Measurements from ENCODE around the gene MOB1A. TPM values are rescaled to one million over a fixed set of nuclear protein-coding genes. Genes with fewer than 3 reads are reported as not detected.
A peak's percentile ranks its signal among the peaks of the same experiment; 100 is the strongest.

The MOB1A gene
- total and polyA plus RNA-seq, 2 of the 8 experiments (the other 6 are each of a cell fraction or from before 2014, with no cell fraction given), result 21.6 to 91.7 TPM

- TF ChIP-seq RFX5 (IDR thresholded peaks at IDR 0.05; ENCODE audit: borderline replicate concordance, low read depth, low read length), result no peak
- TF ChIP-seq TEAD4 (IDR thresholded peaks at IDR 0.05; ENCODE audit: low read depth, low read length), result no peak
- TF ChIP-seq MAFK (IDR thresholded peaks at IDR 0.05; ENCODE audit: low read depth, low read length), result no peak
- no peak for TF ChIP-seq EZH2 (IDR thresholded peaks at IDR 0.05; ENCODE audit: low read depth, low read length, severe bottlenecking)
- TF ChIP-seq KDM1A (IDR thresholded peaks at IDR 0.05; ENCODE audit: borderline replicate concordance, low read length), result no peak
- TF ChIP-seq JUN (IDR thresholded peaks at IDR 0.05; ENCODE audit: low read depth, low read length), result no peak
- no peak for TF ChIP-seq USF2 (IDR thresholded peaks at IDR 0.05; ENCODE audit: low read length)
- peak; percentile 94 for TF ChIP-seq PHF8 (conservative IDR thresholded peaks at IDR 0.05; ENCODE audit: low read depth, low read length)
- peak; percentile 86 for TF ChIP-seq E2F6 (IDR thresholded peaks at IDR 0.05)
- no peak for TF ChIP-seq CHD2 (IDR thresholded peaks at IDR 0.05; ENCODE audit: low read length)
- TF ChIP-seq POLR2A (IDR thresholded peaks at IDR 0.05; ENCODE audit: control extremely low read depth in 1 of 2, low read depth in 2 of 2, low read length in 2 of 2), result peak; percentile 44 to 83
- no peak for TF ChIP-seq SAP30 (IDR thresholded peaks at IDR 0.05; ENCODE audit: insufficient read depth, insufficient replicate concordance, low read length)
- no peak for TF ChIP-seq ZNF274 (IDR thresholded peaks at IDR 0.05; ENCODE audit: borderline replicate concordance, extremely low read depth, low read length)
- TF ChIP-seq RNF2 (IDR thresholded peaks at IDR 0.05; ENCODE audit: borderline replicate concordance, low read depth, low read length, missing control alignments, poor library complexity, severe bottlenecking), result no peak
- TF ChIP-seq FOSL1 (IDR thresholded peaks at IDR 0.05; ENCODE audit: insufficient read depth, low read depth, low read length), result no peak
- peak; percentile 85 for TF ChIP-seq TAF1 (IDR thresholded peaks at IDR 0.05; ENCODE audit: low read depth, low read length)
- no peak for TF ChIP-seq HDAC2 (IDR thresholded peaks at IDR 0.05; ENCODE audit: borderline replicate concordance in 1 of 2, low read depth in 2 of 2, low read length in 2 of 2)
- no peak for TF ChIP-seq NRF1 (IDR thresholded peaks at IDR 0.05; ENCODE audit: low read depth, low read length)
- TF ChIP-seq EP300 (IDR thresholded peaks at IDR 0.05; ENCODE audit: borderline replicate concordance in 1 of 2, low read depth in 2 of 2, low read length in 2 of 2), result no peak
- TF ChIP-seq MAX (IDR thresholded peaks at IDR 0.05), result peak; percentile 84
- TF ChIP-seq BRCA1 (IDR thresholded peaks at IDR 0.05; ENCODE audit: low read depth, low read length), result no peak
Measured at GRCh38 chr2:74119912-74120825, 58.5 kb downstream of the MOB1A start (continued).

All from H1 (cell line).